Natural killer cell (primary cell): ENCODE data around the gene RUNX1. TPM values are rescaled to one million over a fixed set of nuclear protein-coding genes. Genes with fewer than 3 reads are reported as not detected.

Source experiments
- ATAC-seq, 3 donors: fragments of 150-1000 bp in 2 of 3; fragments of 200-7000 bp in 1 of 3; cut with Tn5 transposase; 1 replicate in 1 of 3; 2 replicates in 2 of 3; pipeline ENCODE4 v1.10.0; 2021; ENCODE audit warnings: mild to moderate bottlenecking in 2 of 3, moderate library complexity in 2 of 3
- DNase-seq, 2 donors: peaks; one replicate each; pipeline versions ENCODE4 v3.0.0 to v3.0.0-alpha.2; 2013 to 2021; ENCODE audit warnings: mixed read lengths in 1 of 2
- H3K27ac ChIP-seq: one replicate; pipeline ENCODE4 v1.5.1; 2013; ENCODE audit warnings: mild to moderate bottlenecking, low read length
- H3K27me3 ChIP-seq: one replicate; pipeline ENCODE4 v1.6.1; 2013; ENCODE audit warnings: low read length; ENCODE audit not compliant: control insufficient read depth, insufficient read depth
- H3K36me3 ChIP-seq: one replicate; pipeline ENCODE4 v1.6.1; 2013; ENCODE audit warnings: low read length; ENCODE audit not compliant: control insufficient read depth, insufficient read depth
- H3K4me1 ChIP-seq: one replicate; pipeline ENCODE4 v1.6.1; 2013; ENCODE audit warnings: low read length; ENCODE audit not compliant: control insufficient read depth, insufficient read depth
- H3K4me3 ChIP-seq: one replicate; pipeline ENCODE4 v1.5.1; 2013; ENCODE audit warnings: low read length
- H3K9me3 ChIP-seq: one replicate; pipeline ENCODE4 v1.6.1; 2013; ENCODE audit warnings: low read length; ENCODE audit not compliant: control insufficient read depth, insufficient read depth
- H3K27ac Mint-ChIP-seq, 2 donors: one replicate each; pipeline ENCODE4 v1.8.0; 2022; ENCODE audit warnings: mild to moderate bottlenecking in 2 of 2, mixed read lengths in 2 of 2, moderate library complexity in 1 of 2
- H3K27me3 Mint-ChIP-seq, 2 donors: one replicate each; pipeline ENCODE4 v1.8.0; 2022; ENCODE audit warnings: low read depth in 2 of 2, mixed read lengths in 2 of 2
- H3K36me3 Mint-ChIP-seq: one replicate; pipeline ENCODE4 v1.8.0; 2022; ENCODE audit warnings: mixed read lengths
- H3K4me1 Mint-ChIP-seq, 2 donors: one replicate each; pipeline ENCODE4 v1.8.0; 2022; ENCODE audit warnings: mixed read lengths in 2 of 2
- H3K4me3 Mint-ChIP-seq: one replicate; pipeline ENCODE4 v1.8.0; 2022; ENCODE audit warnings: mild to moderate bottlenecking, moderate library complexity, mixed read lengths
- H3K9me3 Mint-ChIP-seq, 2 donors: one replicate each; pipeline ENCODE4 v1.8.0; 2022; ENCODE audit warnings: mixed read lengths in 2 of 2
- WGBS: methylation state at CpG from one replicate; pipeline ENCODE4 v1.1.7; 2013; ENCODE audit warnings: missing lambda C conversion rate; ENCODE audit not compliant: insufficient coverage; 5-methylcytosine and 5-hydroxymethylcytosine counted together
- intact Hi-C: fragments of 100-400 bp; cut with micrococcal nuclease; formaldehyde crosslinking; loops from one replicate; pipeline ENCODE4 v1.14.2; 2022
- total RNA-seq, 4 donors: library from RNA; stranded (reverse); fragments of 120-200 nt in 1 of 4; gene quantifications; one replicate each; pipeline versions ENCODE4 v1.2.3 to v1.2.4, GENCODE V29; 2013 to 2022
- TF ChIP-seq, protein P1 (sequence below): fragments of 200-600 bp; IDR thresholded peaks from one replicate; pipeline ENCODE4 v1.8.0; 2022; ENCODE audit warnings: antibody characterized with exemption

RUNX1 gene
- total RNA-seq, 3 donors from 2014 or later (not counting 1 experiment from before 2014, with no cell fraction given), result 62.1 to 171 (median 98.2) TPM

DNA sequence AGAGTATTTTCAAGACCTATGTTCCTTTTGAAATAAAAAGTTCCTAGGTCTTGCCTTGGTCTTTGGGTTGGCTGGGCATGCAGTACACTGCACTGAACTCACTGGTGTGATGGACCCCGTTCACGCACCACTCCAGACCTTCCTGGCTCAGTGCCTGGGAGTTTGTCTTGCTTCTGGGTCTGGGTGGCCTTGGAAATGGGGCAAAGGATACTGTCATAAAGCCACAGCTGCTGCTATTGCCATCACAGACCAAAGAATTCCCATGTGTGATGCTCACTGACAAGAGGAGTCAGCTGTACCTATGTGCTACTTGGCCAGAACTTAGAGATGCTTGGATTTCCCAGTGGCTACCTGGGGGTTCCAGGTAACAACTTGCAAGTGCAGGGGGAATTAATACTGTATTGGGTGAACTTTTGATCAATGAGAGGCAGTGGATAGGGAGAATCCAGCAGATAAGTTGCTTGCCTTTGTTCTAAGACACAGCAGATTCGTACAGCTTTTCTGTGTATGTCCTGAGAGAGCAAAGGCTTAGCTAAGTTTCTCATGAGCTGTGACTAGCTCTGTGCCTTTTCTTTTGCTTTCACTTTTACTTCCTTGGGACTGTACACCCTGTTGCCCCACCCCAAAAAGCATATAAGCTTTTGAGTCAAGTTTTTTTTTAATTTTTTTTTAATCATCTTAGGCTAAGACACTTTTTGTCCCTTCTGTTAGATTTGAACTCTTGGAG is 115.3 kb downstream of the RUNX1 start:
- Mint-ChIP-seq H3K9me3 (no peaks in the 10 kb centered on the region), H3K27me3 (no peaks in the 10 kb centered on the region), H3K36me3 (no peaks in the 10 kb centered on the region), H3K4me1 (peaks cover 62 to 80% of the 10 kb centered on the region in 2 donors), H3K27ac (peak overlapping the region; percentile 93), H3K4me3 (peak overlapping the region; percentile 78)
- 52% methylated on average over 3 of the region's 3 CpGs for WGBS
- Histone ChIP-seq H3K27ac (peak overlapping the region; percentile 89), H3K9me3 (no peaks in the 10 kb centered on the region), H3K4me1 (peaks cover 29% of the 10 kb centered on the region), H3K27me3 (no peaks in the 10 kb centered on the region), H3K36me3 (no peaks in the 10 kb centered on the region), H3K4me3 (peak overlapping the region; percentile 11)
- intact Hi-C loops, result loop anchor here (1.0 to 2.0 kb wide), 5 partner anchors 45 to 116 kb away; partner anchors contain the start of gene RUNX1
- DNase-seq, result peak in 1 of 2 donors; percentile 83
- peak; percentile 88 to 93 (median 91) for ATAC-seq
- TF ChIP-seq, protein P1, sequence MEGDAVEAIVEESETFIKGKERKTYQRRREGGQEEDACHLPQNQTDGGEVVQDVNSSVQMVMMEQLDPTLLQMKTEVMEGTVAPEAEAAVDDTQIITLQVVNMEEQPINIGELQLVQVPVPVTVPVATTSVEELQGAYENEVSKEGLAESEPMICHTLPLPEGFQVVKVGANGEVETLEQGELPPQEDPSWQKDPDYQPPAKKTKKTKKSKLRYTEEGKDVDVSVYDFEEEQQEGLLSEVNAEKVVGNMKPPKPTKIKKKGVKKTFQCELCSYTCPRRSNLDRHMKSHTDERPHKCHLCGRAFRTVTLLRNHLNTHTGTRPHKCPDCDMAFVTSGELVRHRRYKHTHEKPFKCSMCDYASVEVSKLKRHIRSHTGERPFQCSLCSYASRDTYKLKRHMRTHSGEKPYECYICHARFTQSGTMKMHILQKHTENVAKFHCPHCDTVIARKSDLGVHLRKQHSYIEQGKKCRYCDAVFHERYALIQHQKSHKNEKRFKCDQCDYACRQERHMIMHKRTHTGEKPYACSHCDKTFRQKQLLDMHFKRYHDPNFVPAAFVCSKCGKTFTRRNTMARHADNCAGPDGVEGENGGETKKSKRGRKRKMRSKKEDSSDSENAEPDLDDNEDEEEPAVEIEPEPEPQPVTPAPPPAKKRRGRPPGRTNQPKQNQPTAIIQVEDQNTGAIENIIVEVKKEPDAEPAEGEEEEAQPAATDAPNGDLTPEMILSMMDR, result no peak

DNA sequence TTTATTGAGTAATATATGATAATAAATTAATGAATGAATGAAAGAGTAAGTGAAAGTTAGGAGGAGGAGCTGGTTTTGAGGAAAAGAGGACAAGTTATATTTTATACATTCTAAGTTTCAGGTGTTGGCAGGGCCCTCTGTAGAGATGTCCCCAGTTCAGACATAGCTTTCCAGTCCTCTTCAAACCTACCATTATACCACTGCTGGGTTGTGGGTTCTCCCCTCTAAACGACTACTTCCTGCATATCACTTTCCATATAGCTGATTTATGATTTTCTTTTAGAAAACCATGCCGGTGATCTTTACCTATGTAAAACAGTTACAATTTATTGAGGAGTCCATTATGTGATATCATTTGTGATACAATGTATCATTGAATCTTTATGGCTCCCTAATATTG is 116.9 kb downstream of the RUNX1 start:
- H3K36me3 Mint-ChIP-seq, result no peaks in the 10 kb centered on the region

DNA sequence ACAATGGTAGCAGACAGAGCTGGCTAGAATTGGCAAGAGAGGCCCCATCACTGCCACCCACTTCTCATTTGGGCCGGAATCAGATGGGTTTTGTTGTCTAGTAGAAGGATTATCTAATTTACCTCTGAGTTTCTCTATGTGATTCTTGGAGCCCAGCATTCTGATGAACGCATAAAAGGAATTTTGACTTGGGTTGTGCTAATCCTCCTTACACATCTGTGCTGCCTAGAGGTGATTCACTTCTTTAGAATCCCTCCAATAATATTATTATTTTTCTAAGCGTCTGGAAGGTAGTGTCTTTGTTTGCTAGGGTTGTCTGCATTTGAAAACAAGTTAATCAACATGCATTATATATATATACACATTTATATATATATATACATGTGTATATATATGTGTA is 118.1 kb downstream of the RUNX1 start:
- H3K36me3 Mint-ChIP-seq, result no peaks in the 10 kb centered on the region
- peaks cover 70 to 76% of the 10 kb centered on the region in 2 donors for H3K4me1 Mint-ChIP-seq
- no peaks in the 10 kb centered on the region for H3K9me3 ChIP-seq
- TF ChIP-seq, protein P1, result no peak
- peaks cover 21% of the 10 kb centered on the region for H3K4me1 ChIP-seq
- no peak overlapping the region for H3K4me3 Mint-ChIP-seq
- H3K9me3 Mint-ChIP-seq, result no peaks in the 10 kb centered on the region
- H3K27me3 Mint-ChIP-seq, result no peaks in the 10 kb centered on the region
- intact Hi-C loops, result no loop called here
- no peaks in the 10 kb centered on the region for H3K27me3 ChIP-seq
- no peak overlapping the region for H3K4me3 ChIP-seq
- 50% methylated on average over 2 of the region's 3 CpGs for WGBS
- DNase-seq (no peak), ATAC-seq (no peak)
- no peaks in the 10 kb centered on the region for H3K36me3 ChIP-seq
- H3K27ac ChIP-seq, result no peak overlapping the region
- peak overlapping the region in 1 of 2 donors; percentile 29 for H3K27ac Mint-ChIP-seq

More for the DNA sequence above, 116.9 kb downstream of the RUNX1 start:
- WGBS, result 0% methylated on average over 1 of the region's 2 CpGs
- no peaks in the 10 kb centered on the region for H3K36me3 ChIP-seq
- Mint-ChIP-seq H3K27me3 (no peaks in the 10 kb centered on the region), H3K9me3 (no peaks in the 10 kb centered on the region), H3K27ac (peak overlapping the region; percentile 93), H3K4me3 (peak overlapping the region; percentile 7), H3K4me1 (peaks cover 68 to 75% of the 10 kb centered on the region in 2 donors)
- no peaks in the 10 kb centered on the region for H3K9me3 ChIP-seq
- no peaks in the 10 kb centered on the region for H3K27me3 ChIP-seq
- DNase-seq (peak in 1 of 2 donors; percentile 38), ATAC-seq (no peak)
- no peak overlapping the region for H3K4me3 ChIP-seq
- H3K4me1 ChIP-seq, result peaks cover 29% of the 10 kb centered on the region
- TF ChIP-seq, protein P1, result no peak
- no peak overlapping the region for H3K27ac ChIP-seq
- intact Hi-C loops, result no loop called here
